IPS-18c (cell line): Measurements from ENCODE around the gene HIRIP3.
"Not testable (repeated sequence)": the region's sequence is repeated elsewhere in the genome, so short reads cannot be mapped to it uniquely, and the experiment has no call there.

Experiments
- H3K4me3 ChIP-seq: 2 replicates; pipeline ENCODE4 v1.7.0; 2013; ENCODE audit warnings: low read depth, mild to moderate bottlenecking, low read length, moderate library complexity; ENCODE audit not compliant: insufficient read depth
- H3K9me3 ChIP-seq: one replicate; pipeline ENCODE4 v1.6.1; 2013; ENCODE audit warnings: mild to moderate bottlenecking, low read length, moderate library complexity; ENCODE audit not compliant: control insufficient read depth, insufficient read depth

Gene HIRIP3

GRCh38 chr16:30022887-30023286, 27.5 kb upstream of the HIRIP3 start, which contains the start of gene C16orf92:
Gene C16orf92, plus strand, starts transcription at chr16:30023198. Its CDS starts 143 bp downstream, at chr16:30023341.
- no peak within 1 kb of the TSS for H3K4me3 ChIP-seq
- no peaks in the 10 kb centered on the region for H3K9me3 ChIP-seq

GRCh38 chr16:30018731-30019158, 23.3 kb upstream of the HIRIP3 start:
- H3K4me3 ChIP-seq = no peak overlapping the region
- H3K9me3 ChIP-seq = no peaks in the 10 kb centered on the region

GRCh38 chr16:30017937-30018336, 22.5 kb upstream of the HIRIP3 start:
- H3K4me3 ChIP-seq, H3K9me3 ChIP-seq: not testable (repeated sequence)

GRCh38 chr16:30017277-30017656, 21.9 kb upstream of the HIRIP3 start:
- Histone ChIP-seq H3K4me3 (no peak overlapping the region), H3K9me3 (no peaks in the 10 kb centered on the region)

GRCh38 chr16:30016555-30017276, 21.3 kb upstream of the HIRIP3 start:
- Histone ChIP-seq H3K4me3 (no peak overlapping the region), H3K9me3 (no peaks in the 10 kb centered on the region)

- H3K4me3 ChIP-seq, H3K9me3 ChIP-seq: not testable (repeated sequence)
Observed at GRCh38 chr16:30015450-30015849, 20.0 kb upstream of the HIRIP3 start.

- H3K9me3 ChIP-seq, H3K4me3 ChIP-seq: not testable (repeated sequence)
Observed at GRCh38 chr16:30012598-30012997, 17.2 kb upstream of the HIRIP3 start.

GRCh38 chr16:30011714-30012504, 16.5 kb upstream of the HIRIP3 start:
- H3K9me3 ChIP-seq = no peaks in the 10 kb centered on the region
- peak overlapping the region; percentile 69 for H3K4me3 ChIP-seq

- H3K9me3 ChIP-seq = no peaks in the 10 kb centered on the region
- H3K4me3 ChIP-seq = peak within 1 kb of the TSS; percentile 69
Observed at GRCh38 chr16:30010844-30011713, 15.7 kb upstream of the HIRIP3 start, which contains the start of gene DOC2A. Gene DOC2A, minus strand, starts transcription at chr16:30011027. Its CDS starts 805 bp downstream, at chr16:30010222.

GRCh38 chr16:30009990-30010843, 14.8 kb upstream of the HIRIP3 start:
- Histone ChIP-seq H3K4me3 (peak overlapping the region; percentile 69), H3K9me3 (no peaks in the 10 kb centered on the region)

- H3K9me3 ChIP-seq = no peaks in the 10 kb centered on the region
- no peak overlapping the region for H3K4me3 ChIP-seq
Observed at GRCh38 chr16:30009085-30009862, 13.9 kb upstream of the HIRIP3 start.

GRCh38 chr16:30007378-30007895, 12.0 kb upstream of the HIRIP3 start:
- H3K4me3 ChIP-seq = no peak overlapping the region
- no peaks in the 10 kb centered on the region for H3K9me3 ChIP-seq

- no peak overlapping the region for H3K4me3 ChIP-seq
- H3K9me3 ChIP-seq = no peaks in the 10 kb centered on the region
Observed at GRCh38 chr16:30006659-30007377, 11.4 kb upstream of the HIRIP3 start.

GRCh38 chr16:30006095-30006473, 10.7 kb upstream of the HIRIP3 start:
- H3K9me3 ChIP-seq = no peaks in the 10 kb centered on the region
- H3K4me3 ChIP-seq = no peak overlapping the region

GRCh38 chr16:30005341-30006094, 10.1 kb upstream of the HIRIP3 start:
- Histone ChIP-seq H3K9me3 (no peaks in the 10 kb centered on the region), H3K4me3 (no peak overlapping the region)
